Stimulated activated CD4-positive, alpha-beta T cell treated with anti-CD3 and anti-CD28 coated beads, Interleukin-15, amount 100 ng/mL, for 1 hour (primary cell): ENCODE measurements around the gene GGTLC2.
"Not testable (repeated sequence)": the region's sequence is repeated elsewhere in the genome, so short reads cannot be mapped to it uniquely, and the experiment has no call there.

Experiments used
- DNase-seq, 2 donors: peaks; one replicate each; pipeline ENCODE4 v3.0.0-alpha.2; 2020; ENCODE audit warnings: low read depth in 1 of 2, low spot score in 1 of 2

Gene GGTLC2

DNA sequence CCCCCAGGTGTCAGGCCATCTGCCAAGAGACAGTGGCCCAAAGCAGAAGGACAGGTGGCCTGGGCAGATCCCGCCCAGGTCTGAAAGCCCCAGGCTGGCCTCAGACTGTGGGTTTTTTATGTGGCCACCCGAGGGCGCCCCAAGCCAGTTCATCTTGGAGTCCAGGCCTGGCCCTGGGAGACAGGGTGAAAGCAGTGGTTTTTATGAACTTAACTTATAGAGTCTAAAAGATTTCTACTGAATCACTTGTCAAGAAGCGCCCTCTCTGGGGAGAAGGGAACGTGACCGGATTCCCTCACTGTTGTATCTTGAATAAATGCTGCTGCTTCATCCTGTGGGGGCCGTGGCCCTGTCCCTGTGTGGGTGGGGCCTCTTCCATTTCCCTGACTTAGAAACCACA, 8.2 kb upstream of the GGTLC2 start:
- not testable (repeated sequence) for DNase-seq

DNA sequence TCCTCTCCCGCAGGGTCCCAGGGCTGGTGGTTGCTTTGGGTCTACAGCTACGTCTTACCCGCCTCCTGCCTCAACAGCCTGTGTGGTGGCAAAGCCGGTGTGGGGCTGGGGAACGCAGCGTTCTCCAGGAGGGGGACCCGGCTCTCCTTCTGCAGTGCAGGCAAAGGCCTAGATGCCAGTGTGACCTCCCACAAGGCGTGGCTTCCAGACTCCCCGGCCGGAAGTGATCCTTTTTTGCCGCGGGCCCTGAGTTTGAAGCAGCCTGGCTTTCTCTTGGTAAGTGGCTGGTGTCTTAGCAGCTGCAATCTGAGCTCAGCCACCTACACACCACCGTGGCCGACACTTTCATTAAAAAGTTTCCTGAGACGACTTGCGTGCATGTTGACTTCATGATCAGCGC, 6.1 kb upstream of the GGTLC2 start:
- DNase-seq: not testable (repeated sequence)

DNA sequence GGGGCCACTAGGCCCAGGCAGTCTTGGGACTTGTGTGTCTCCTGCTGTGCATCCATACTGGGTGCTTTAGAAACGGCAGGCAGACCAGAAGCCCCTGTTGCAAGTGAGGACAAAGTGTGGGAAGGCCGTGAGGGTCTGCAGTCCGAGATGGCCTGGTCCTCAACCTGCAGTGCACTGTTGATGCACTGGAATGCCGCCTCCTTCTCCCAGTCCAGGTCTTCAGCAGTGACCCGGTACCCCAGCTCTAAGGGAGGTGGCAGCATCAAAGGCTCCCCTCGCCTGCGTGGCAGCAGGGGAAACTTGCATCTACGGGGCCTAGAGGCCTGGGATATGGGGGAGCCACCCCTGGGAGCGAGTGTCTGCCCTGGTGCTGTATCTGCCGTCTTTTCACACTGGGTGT, 2.2 kb upstream of the GGTLC2 start:
- DNase-seq: not testable (repeated sequence)

DNA sequence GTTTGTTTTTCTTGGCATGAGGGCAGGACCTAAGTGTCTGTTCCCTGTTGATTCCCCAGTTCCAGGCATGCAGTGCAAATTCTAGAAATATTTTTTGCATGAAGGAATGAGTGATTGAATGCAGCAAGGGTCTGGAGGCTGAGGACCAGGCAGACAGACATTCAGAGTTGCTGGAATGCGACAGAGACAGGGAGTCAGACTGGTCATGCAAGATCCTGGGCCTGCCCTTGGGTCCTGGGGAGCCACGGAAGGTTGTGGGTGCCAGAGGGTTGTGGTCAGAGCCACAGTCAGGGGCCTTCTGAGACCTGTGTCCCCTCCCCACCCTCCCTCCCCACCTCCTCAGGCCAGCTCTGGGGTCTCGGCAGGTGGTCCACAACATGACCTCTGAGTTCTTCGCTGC, 1.6 kb downstream of the GGTLC2 start:
- DNase-seq: not testable (repeated sequence)

DNA sequence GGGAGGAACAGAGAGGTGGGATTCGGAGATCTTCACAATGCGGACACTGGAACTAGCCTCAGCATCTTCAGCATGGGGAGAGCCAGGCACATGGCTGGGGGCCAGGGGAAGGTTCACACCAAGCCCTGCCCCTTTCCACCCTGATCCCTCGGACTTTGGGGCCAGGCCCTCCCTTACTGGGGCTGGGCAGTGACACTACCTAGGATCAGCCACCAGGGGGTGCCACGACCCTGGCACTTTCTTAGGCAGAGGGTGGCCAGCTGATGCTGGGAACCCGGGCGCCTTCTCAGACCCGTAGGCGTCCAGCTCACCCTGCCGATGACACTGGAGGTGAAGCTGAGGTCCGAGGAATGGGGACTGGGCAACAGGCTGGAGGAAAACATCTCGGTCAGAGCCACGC, 3.5 kb downstream of the GGTLC2 start:
- DNase-seq: not testable (repeated sequence)

DNA sequence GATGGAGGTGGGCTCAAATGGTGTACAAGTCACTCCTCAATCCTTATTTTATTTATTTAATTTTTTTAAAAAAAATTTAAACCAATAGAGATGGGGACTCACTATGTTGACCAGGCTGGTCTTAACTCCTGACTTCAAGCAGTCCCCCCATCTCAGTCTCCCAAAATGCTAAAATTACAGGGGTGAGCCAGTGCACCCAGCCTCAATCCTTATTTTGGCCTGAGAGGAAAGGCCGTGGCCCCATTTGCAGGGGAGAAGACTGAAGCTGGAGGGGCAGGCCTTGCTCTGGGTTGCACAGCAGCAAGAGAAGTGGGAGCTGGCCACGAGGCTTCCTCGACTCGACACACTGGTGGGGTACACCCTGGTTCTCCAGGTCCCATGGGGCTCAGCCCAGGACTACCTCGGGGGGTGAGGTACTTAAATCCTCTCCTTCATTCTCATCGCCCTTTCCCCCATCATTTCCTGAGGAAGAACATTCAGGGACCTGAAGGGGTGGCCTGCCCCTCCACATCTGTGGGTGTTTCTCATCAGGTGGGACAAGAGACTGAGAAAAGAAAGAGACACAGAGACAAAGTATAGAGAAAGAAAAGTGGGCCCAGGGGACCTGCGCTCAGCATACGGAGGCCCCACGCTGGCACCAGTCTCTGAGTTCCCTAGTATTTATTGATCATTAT, 4.6 kb downstream of the GGTLC2 start:
- not testable (repeated sequence) for DNase-seq

DNA sequence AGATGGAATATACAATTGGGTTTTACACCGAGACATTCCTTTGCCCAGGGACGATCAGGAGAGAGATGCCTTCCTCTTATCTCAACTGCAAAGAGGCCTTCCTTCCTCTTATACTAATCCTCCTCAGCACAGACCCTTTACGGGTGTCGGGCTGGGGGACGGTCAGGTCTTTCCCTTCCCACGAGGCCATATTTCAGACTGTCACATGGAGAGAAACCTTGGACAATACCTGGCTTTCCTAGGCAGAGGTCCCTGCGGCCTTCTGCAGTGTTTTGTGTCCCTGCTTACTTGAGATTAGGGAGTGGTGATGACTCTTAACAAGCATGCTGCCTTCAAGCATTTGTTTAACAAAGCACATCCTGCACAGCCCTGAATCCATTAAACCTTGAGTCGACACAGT, 5.3 kb downstream of the GGTLC2 start:
- DNase-seq: not testable (repeated sequence)

DNA sequence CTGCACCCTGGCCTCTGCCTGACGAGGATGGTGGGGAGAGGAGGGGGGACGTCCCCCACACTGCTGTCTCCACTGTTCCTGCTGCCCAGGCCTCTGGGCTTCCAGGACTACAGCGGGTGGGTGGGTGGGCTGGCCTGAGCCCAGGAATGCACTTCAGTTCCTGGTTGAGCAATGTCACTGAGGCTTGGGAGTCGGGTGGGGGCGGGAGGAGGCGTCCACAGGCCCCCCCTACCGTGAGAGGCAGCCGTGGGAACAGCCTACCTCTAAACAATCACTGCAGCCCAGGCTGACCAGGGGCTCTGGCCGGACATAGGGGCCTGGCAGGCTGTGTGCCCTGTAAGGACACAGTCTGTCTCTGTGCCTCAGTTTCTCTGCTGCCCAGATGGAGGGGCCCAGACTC, 6.0 kb downstream of the GGTLC2 start:
- not testable (repeated sequence) for DNase-seq

DNA sequence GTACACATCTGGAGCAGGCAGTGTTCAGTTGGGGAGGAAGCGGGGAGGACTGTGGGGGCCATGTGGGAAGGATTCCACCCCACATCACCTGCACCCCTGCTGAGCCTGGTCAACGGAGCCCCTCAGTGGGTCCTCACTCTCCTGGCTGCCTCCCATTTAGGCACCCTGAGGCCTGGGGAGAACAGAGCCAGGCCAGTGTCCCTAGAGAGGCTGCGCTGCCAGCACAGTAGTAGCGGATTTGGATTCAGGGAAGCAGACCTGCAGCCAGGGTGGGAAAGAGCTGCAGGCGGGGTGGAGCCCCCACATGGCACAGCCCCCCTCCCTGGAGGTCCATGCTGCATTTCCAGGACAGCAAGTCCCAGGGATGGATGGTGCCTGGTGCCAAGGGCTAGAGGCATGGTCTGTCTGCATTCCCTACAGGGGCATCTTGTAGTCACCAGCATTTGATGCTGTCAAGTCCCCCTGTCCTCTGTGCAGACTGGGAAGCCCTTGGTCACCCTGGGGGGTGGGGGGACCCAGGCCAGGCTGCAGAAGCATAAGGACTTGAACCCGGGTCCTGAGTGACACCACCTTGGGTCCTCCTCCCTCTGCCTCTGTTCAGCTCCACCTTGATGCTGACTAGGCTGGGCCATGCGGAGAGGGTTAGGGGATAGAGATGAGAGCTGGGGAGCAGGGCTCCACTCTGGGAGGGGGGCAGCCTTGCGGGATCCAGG, 6.5 kb downstream of the GGTLC2 start:
- not testable (repeated sequence) for DNase-seq

DNA sequence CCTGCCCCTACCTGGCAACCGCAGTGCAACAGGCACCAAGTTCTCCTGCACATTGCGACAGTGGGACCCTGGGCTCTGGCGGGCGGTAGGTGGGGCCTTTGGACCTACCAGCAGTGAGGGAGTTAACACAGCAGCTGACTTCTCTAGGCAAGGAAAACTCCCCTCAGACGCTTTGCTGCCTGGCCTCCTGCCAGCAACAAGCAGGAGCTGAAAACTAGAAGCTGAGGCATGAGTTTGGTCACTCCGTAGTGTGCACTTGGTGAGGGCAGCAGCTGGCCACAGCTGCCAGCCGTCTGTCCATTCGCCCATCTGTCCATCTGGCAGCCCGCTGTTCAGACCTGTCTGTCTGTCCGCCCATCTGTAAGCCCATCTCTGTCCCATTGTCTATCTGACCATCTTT, 7.2 kb downstream of the GGTLC2 start:
- not testable (repeated sequence) for DNase-seq

DNA sequence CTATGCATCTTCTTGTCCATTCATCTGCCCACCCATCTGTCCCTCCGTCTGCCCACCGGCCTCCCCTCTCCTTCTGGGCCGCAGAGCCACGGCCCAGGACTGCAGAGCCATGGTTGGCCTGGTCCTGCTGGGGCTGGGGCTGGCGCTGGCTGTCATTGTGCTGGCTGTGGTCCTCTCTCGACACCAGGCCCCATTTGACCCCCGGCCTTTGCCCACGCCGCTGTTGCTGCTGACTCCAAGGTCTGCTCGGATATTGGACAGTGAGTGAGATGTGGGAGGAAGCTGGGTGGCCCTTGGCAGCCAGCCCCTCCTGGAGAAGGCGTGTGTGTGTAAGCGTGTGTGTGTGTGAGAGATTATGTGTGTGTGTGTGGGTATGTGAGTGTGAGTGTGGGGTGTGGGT, 7.7 kb downstream of the GGTLC2 start:
- DNase-seq: not testable (repeated sequence)

DNA sequence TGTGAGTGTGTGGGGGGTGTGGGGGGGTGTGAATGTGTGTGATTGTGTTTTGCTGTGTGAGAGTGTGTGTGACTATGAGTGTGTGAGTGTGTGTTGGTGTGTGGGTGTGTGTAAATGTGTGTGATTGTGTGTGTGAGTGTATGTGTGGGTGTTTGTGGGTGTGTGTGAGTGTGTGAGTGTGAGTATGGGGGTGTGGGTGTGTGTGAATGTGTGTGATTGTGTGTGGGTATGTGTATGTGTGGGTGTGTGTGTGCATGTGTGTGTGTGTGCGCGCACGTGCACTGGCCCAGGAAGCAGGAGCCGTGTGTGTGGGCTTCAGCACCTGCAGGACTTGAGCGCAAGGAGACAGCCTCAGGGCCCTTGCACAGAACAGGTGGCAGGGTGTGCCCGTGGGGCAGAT, 8.2 kb downstream of the GGTLC2 start:
- DNase-seq: not testable (repeated sequence)

DNA sequence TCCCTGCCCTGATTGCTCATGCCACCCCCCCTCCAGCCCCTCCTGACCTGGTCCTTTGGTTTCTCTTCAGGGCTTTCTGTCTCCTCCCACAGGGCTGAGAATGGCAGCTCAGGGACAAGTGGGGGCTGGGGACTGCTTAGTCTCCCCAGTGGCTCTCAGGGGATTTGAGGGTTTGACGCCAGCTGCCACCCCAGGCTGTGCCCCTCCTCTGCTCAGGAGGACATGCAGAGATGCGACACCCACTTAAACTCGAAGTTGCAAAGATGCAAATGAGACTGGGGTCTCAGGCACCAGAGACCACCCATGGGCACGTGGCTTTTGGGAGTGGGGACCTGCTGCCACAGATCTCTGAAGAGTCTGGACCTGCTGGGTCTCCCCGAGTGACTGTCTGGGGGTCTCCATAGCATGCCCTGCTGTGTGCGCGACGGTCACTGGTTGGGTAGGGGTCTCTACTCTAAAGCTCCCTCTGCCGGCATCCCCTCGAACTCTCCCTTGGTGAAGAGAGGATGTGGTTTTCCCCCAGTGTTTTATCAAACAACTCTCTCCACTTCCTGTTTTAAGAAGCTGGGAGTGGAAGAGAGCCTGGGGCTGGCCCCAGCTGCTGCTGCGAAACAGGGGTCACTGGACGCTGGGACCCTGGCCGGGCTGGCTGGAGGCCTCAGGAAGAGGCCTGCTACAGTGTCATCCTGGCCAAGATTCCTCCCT, 9.4 kb downstream of the GGTLC2 start:
- DNase-seq: not testable (repeated sequence)

DNA sequence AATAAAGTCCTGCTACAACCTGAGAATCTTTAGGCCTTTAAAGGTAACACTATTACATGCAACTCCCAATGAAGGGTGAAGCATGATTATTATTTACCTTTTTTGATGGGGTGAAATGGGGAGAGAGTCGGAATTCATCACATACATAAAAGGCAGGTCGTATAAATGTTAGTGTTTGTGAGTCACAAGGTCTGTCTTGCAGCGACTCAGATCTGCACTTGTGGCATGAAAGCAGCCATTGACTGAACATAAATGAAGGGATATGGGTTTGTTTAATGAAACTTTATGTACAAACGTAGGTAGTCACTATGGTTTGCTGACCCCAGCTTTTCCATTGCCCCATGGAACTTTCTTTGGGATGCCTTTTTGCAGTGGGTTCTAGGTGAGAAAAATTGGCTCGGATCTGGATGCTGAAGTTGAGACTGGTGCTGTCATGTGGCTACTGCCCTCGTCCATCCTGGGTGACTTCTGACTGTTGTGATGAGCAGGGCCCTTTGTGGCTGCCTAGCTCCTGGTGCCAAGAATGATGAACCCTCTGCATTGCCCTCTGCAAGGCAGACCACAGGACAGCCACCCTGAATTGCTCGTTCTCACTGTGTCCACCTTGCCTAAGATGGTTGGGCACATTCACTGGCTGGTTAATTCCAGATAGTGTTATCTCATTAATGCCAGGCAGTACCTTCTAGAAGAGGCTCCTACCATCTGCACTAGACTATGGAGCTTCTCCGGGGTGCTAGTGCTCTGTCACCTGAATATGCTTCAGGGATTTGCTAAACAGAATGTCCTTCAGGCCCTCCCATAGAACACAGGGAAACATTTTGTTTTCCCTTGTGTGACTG, 11.3 kb downstream of the GGTLC2 start:
- no peak for DNase-seq

DNA sequence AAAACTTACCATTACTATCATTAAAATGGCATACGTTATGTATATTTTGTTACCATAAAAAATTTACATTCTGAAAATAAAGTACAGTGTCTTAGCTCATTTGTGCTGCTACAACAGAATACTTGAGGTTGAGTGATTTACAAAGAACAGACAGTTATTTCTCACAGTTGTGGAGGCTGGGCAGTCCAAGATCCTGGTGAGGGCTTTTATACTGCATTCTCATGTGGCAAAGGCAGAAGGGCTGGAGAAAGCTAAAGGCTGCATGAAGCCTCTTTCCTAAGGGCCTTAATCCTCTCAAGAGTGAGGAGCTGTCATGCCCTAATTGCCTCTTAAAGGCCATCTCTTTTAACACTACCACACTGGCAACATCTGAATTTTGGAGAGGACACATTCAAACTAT, 13.3 kb downstream of the GGTLC2 start:
- no peak for DNase-seq

DNA sequence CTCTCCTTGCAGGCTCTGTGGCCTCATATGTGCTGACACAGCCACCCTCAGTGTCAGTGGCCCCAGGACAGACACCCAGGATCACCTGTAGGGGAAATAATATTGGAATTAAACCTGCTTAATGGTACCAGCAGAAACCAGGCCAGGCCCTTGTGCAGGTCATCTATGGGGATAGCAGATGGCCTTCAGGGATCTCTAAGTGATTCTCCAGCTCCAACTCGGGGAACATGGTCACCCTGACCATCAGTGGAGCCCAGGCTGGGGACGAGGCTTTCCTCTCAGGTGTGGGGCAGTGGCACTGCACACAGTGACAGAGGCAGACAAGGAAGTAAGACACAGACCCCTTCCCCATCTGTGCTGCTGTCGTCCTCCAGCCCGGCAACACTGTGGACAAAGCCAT, 16.9 kb downstream of the GGTLC2 start:
- no peak for DNase-seq

DNA sequence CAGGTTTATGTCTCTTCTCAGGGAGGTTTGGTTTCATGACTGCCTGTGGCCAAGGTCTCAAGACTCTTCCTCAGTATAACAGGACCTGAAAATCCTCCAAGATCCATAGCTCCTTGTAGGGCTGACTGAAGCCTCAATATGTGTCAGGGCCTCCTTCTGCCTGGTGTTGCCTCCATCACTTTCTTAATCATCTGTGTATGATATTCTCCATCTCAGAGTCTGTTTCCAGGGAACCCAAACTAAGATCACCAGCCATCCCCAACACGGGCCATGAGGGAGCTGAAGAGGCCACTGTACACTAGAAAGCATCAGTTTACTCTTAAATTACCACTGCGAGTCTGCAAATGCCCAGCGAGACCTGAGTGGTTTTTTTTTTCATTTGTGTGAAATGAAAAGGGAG, 17.7 kb downstream of the GGTLC2 start:
- DNase-seq: no peak

DNA sequence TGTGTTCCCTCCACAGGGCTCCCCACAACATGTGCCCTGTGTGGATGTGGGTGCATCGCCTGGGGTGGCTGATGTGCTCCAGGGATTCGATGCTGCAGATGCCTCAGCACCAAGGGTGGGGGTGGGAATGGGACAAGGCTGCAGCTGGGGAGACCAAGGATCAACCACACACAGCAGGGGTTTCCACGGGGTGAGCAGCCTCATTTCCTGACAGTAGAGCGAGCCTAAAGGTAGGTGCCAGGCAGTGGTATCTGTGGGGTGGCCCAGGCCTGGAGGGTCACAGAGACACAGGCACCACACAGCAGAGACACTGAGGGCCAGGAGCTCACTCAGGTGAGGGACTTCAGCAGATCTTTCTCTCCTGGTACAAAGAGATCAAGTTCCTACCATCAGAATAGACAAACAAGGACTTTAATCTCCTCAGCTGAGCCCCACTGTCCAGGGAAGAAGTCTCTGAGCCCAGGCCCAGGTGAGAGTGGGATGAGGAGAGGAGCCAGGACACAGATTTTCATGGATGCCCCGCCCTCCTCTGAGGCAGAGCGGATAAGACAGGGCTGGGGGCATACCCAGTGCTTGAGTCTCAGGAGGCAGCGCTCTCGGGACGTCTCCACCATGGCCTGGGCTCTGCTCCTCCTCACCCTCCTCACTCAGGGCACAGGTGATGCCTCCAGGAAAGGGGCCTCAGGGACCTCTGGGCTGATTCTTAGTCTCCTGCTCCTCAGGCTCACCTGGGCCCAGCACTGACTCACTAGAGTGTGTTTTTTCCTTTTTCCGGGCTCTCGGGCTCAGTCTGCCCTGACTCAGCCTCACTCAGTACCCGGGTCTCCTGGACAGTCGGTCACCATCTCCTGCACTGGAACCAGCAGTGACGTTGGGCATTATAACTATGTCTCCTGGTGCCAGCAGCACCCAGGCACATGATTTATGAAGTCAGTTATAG, 19.7 kb downstream of the GGTLC2 start:
- no peak for DNase-seq

DNA sequence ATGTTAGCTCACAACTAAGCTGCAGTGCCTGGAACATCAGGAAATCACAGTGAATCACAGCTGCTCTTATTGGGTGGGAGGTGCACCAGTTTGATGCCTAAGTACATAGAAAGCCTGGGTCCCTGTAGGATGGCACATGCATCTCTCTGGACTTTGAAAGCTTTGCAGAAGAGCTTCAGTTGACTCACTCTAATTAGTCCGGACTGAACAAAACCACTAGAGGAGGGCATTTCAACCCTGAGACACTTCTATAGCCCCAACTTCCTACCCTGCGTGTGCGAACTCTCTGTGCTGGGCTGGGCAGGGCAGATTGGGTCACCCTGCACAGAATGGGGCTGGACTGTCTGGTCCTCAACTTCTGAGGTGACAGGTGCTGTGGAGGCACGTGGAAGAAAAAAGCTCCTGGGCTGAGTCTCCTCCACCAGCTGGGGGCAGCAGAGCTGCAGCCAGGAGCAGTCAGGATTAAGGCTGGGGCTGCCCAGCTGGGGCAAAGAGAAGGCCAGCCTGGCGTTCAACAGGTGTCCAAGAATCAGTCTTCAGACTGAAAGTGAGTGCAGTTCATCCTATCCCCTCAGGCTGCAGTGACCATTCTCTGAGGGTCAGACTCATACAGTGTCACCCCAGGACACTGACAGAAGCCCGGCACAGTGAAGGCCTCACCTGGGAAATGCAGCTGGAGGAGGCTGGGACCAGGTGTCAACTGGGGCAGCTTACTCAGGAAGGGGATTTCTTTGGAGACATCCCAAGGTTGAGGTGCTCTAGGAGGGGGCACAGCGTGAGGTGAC, 22.1 kb downstream of the GGTLC2 start:
- DNase-seq: no peak
